HCT116 (cell line): ENCODE measurements around the gene MYO16.

Experiments used
- EZH2phosphoT487 ChIP-seq: fragments of 200-600 bp; IDR thresholded peaks from 2 replicates; pipeline ENCODE4 v1.6.1; 2018; ENCODE audit warnings: antibody characterized with exemption, borderline replicate concordance
- JUND ChIP-seq: IDR thresholded peaks from 2 replicates; pipeline ENCODE4 v1.6.1; 2012
- TF ChIP-seq, protein P1 (sequence below), 3 experiments: fragments of 200-600 bp in 1 of 3; sonication (generic) in 1 of 3; IDR thresholded peaks in 2 of 3; conservative IDR thresholded peaks in 1 of 3; 2 replicates each; pipeline ENCODE4 v1.5.1; 2012 to 2017; ENCODE audit warnings: low read depth in 2 of 3, low read length in 2 of 3, antibody characterized with exemption in 1 of 3, borderline replicate concordance in 1 of 3, control low read depth in 1 of 3, mild to moderate bottlenecking in 1 of 3, mixed read lengths in 1 of 3, mixed run types in 1 of 3, moderate library complexity in 1 of 3; ENCODE audit not compliant: insufficient read depth in 1 of 3

GRCh38 chr13:109021558-109021957 lies 392.1 kb downstream of the MYO16 start:
- no peak for TF ChIP-seq JUND
- TF ChIP-seq, protein P1, sequence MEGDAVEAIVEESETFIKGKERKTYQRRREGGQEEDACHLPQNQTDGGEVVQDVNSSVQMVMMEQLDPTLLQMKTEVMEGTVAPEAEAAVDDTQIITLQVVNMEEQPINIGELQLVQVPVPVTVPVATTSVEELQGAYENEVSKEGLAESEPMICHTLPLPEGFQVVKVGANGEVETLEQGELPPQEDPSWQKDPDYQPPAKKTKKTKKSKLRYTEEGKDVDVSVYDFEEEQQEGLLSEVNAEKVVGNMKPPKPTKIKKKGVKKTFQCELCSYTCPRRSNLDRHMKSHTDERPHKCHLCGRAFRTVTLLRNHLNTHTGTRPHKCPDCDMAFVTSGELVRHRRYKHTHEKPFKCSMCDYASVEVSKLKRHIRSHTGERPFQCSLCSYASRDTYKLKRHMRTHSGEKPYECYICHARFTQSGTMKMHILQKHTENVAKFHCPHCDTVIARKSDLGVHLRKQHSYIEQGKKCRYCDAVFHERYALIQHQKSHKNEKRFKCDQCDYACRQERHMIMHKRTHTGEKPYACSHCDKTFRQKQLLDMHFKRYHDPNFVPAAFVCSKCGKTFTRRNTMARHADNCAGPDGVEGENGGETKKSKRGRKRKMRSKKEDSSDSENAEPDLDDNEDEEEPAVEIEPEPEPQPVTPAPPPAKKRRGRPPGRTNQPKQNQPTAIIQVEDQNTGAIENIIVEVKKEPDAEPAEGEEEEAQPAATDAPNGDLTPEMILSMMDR (IDR thresholded peaks at IDR 0.05 in 2 of 3, conservative IDR thresholded peaks at IDR 0.05 in 1 of 3; ENCODE audit: borderline replicate concordance in 1 of 3, insufficient read depth in 1 of 3, low read depth in 2 of 3, low read length in 2 of 3), result no peak
- no peak for TF ChIP-seq EZH2phosphoT487
